Fibroblast of pulmonary artery (primary cell): ENCODE data around the gene GPRC5B.

Experiments
- DNase-seq: peaks from one replicate; pipeline ENCODE4 v3.0.0-alpha.2; 2010; ENCODE audit warnings: low read depth
- H3K4me3 ChIP-seq: replicated peaks from 2 replicates; pipeline ENCODE4 v1.5.1; 2011; ENCODE audit warnings: low read depth, mild to moderate bottlenecking, control low read depth, low read length, moderate library complexity
- CTCF ChIP-seq: IDR thresholded peaks from 2 replicates; pipeline ENCODE4 v1.5.1; 2011; ENCODE audit warnings: mild to moderate bottlenecking, control low read depth, low read length, inconsistent platforms; ENCODE audit errors: missing control alignments

GPRC5B gene

GRCh38 chr16:19835968-19836421 lies 48.7 kb downstream of the GPRC5B start:
- H3K4me3 ChIP-seq, result no peak overlapping the region
- peak; percentile 36 for DNase-seq
- no peak for TF ChIP-seq CTCF

GRCh38 chr16:19835196-19835595 lies 49.5 kb downstream of the GPRC5B start:
- no peak for TF ChIP-seq CTCF
- DNase-seq, result no peak

GRCh38 chr16:19833581-19833980 lies 51.1 kb downstream of the GPRC5B start:
- no peak for DNase-seq
- no peak for TF ChIP-seq CTCF
- no peak overlapping the region for H3K4me3 ChIP-seq

More at GRCh38 chr16:19835196-19835595, 49.5 kb downstream of the GPRC5B start:
- H3K4me3 ChIP-seq, result no peak overlapping the region

- DNase-seq, result no peak
- H3K4me3 ChIP-seq, result no peak overlapping the region
- TF ChIP-seq CTCF, result no peak
These were observed 51.5 kb downstream of the GPRC5B start for GRCh38 chr16:19833176-19833575.

GRCh38 chr16:19831678-19832077 lies 53.0 kb downstream of the GPRC5B start:
- no peak overlapping the region for H3K4me3 ChIP-seq
- no peak for TF ChIP-seq CTCF
- peak; percentile 64 for DNase-seq

GRCh38 chr16:19830902-19831560 lies 53.6 kb downstream of the GPRC5B start:
- H3K4me3 ChIP-seq, result no peak overlapping the region
- no peak for TF ChIP-seq CTCF
- DNase-seq, result no peak
